Measurements from ENCODE around the gene TMEM18. TPM values are rescaled to one million over a fixed set of nuclear protein-coding genes. Genes with fewer than 3 reads are reported as not detected.

The TMEM18 gene
- polyA plus RNA-seq, 1 donor from 2014 or later = 58.6 TPM

- Histone ChIP-seq H2AFZ (ENCODE audit: low read depth, low read length) (no peak overlapping the region), H4K20me1 (ENCODE audit: insufficient read depth) (no peaks in the 10 kb centered on the region), H3K79me2 (replicated peaks; ENCODE audit: insufficient read depth, low read length) (no peaks in the 10 kb centered on the region), H3K27ac (ENCODE audit: low read length) (no peak overlapping the region), H3K4me2 (ENCODE audit: low read length) (no peak overlapping the region), H3K4me3 (ENCODE audit: low read length) (no peak overlapping the region), H3K9me3 (ENCODE audit: low read length) (no peaks in the 10 kb centered on the region), H3K36me3 (ENCODE audit: insufficient read depth, low read length) (no peaks in the 10 kb centered on the region), H3F3A (ENCODE audit: insufficient read depth, low read length, poor library complexity, severe bottlenecking) (no peaks in the 10 kb centered on the region), H3K9me2 (ENCODE audit: insufficient read depth, low read length) (no peaks in the 10 kb centered on the region), H3K9ac (ENCODE audit: low read length) (no peak overlapping the region), H3K27me3 (ENCODE audit: insufficient read depth, low read depth, low read length) (no peaks in the 10 kb centered on the region)
- no peak for TF ChIP-seq EZH2 (IDR thresholded peaks at IDR 0.05; ENCODE audit: borderline replicate concordance, insufficient read depth, low read length, poor library complexity, severe bottlenecking)
- TF ChIP-seq SMC3 (conservative IDR thresholded peaks at IDR 0.05; ENCODE audit: poor library complexity) = no peak
- TF ChIP-seq RAD21 (conservative IDR thresholded peaks at IDR 0.05) = no peak
- no peak for TF ChIP-seq TAF1 (IDR thresholded peaks at IDR 0.05; ENCODE audit: low read depth)
- TF ChIP-seq MXI1 (conservative IDR thresholded peaks at IDR 0.05; ENCODE audit: poor library complexity, severe bottlenecking) = no peak
These were observed 2.8 kb downstream of the TMEM18 start for GRCh38 chr2:674321-674985.

DNA sequence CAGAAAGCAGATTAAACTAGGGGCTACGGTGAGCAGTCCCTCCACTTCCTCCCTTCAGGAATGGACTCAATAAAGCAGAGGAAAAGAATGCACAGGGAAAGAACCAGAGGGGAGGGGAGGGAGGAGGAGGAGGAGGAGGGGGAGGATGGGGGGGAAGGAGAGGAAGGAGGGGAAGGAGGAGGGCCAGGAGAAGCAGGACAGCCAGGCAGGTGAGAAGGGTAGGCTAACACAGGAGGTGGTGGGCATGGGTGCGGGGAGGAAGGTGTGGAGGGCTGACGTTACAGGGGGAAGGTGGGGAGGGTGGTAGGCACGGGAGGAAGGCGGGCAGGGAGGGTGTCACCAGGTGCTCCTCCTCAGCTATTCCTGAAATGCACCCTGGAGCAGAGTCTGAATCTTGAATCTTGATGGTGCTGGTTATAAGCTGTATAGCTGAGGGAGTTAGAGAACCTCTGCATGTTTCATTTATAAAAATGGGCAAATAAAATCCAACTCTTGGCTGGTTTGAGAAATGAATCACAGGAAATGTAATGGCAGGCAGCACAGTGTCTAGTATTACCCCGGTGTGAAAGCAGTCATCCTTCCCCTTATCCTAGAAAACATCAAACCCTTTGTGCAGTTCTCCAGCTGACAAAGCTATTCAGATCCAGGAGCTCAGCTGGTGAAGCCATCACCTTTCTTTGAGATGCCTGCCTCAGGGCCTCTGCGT, 3.4 kb downstream of the TMEM18 start:
- H3K9me3 ChIP-seq (ENCODE audit: low read length) = no peaks in the 10 kb centered on the region
- H3K27me3 ChIP-seq (ENCODE audit: insufficient read depth, low read depth, low read length) = no peaks in the 10 kb centered on the region
- H3F3A ChIP-seq (ENCODE audit: insufficient read depth, low read length, poor library complexity, severe bottlenecking) = no peaks in the 10 kb centered on the region
- H3K9me2 ChIP-seq (ENCODE audit: insufficient read depth, low read length) = no peaks in the 10 kb centered on the region
- H3K9ac ChIP-seq (ENCODE audit: low read length) = no peak overlapping the region
- no peak for TF ChIP-seq REST (IDR thresholded peaks at IDR 0.05; ENCODE audit: borderline replicate concordance)
- no peak overlapping the region for H3K4me2 ChIP-seq (ENCODE audit: low read length)
- no peak overlapping the region for H3K27ac ChIP-seq (ENCODE audit: low read length)
- no peaks in the 10 kb centered on the region for H3K79me2 ChIP-seq (replicated peaks; ENCODE audit: insufficient read depth, low read length)
- H4K20me1 ChIP-seq (ENCODE audit: insufficient read depth) = no peaks in the 10 kb centered on the region
- no peaks in the 10 kb centered on the region for H3K36me3 ChIP-seq (ENCODE audit: insufficient read depth, low read length)
- no peak overlapping the region for H3K4me3 ChIP-seq (ENCODE audit: low read length)
- no peak overlapping the region for H2AFZ ChIP-seq (ENCODE audit: low read depth, low read length)

- Histone ChIP-seq H3K27me3 (ENCODE audit: insufficient read depth, low read depth, low read length) (no peaks in the 10 kb centered on the region), H3K9me3 (ENCODE audit: low read length) (no peaks in the 10 kb centered on the region), H3K36me3 (ENCODE audit: insufficient read depth, low read length) (no peaks in the 10 kb centered on the region), H2AFZ (ENCODE audit: low read depth, low read length) (no peak overlapping the region), H3K9ac (ENCODE audit: low read length) (no peak overlapping the region), H3K4me2 (ENCODE audit: low read length) (no peak overlapping the region), H4K20me1 (ENCODE audit: insufficient read depth) (no peaks in the 10 kb centered on the region), H3F3A (ENCODE audit: insufficient read depth, low read length, poor library complexity, severe bottlenecking) (no peaks in the 10 kb centered on the region), H3K27ac (ENCODE audit: low read length) (no peak overlapping the region), H3K9me2 (ENCODE audit: insufficient read depth, low read length) (no peaks in the 10 kb centered on the region), H3K4me3 (ENCODE audit: low read length) (no peak overlapping the region), H3K79me2 (replicated peaks; ENCODE audit: insufficient read depth, low read length) (no peaks in the 10 kb centered on the region)
- TF ChIP-seq EZH2 (IDR thresholded peaks at IDR 0.05; ENCODE audit: borderline replicate concordance, insufficient read depth, low read length, poor library complexity, severe bottlenecking) = no peak
These were observed 4.2 kb downstream of the TMEM18 start for GRCh38 chr2:673016-673415.

All from neural cell (in vitro differentiated cells).